NB4 (cell line): ENCODE data around the gene MSH4.
"Not testable (repeated sequence)": the region's sequence is repeated elsewhere in the genome, so short reads cannot be mapped to it uniquely, and the experiment has no call there.

Experiments
- CTCF ChIP-seq: IDR thresholded peaks from one replicate; pipeline ENCODE4 v1.5.1; 2012; ENCODE audit warnings: low read depth, low read length
- MYC ChIP-seq: IDR thresholded peaks from 2 replicates; pipeline ENCODE4 v1.6.1; 2011; ENCODE audit warnings: low read depth, low read length
- POLR2A ChIP-seq: IDR thresholded peaks from 2 replicates; pipeline ENCODE4 v1.6.1; 2011; ENCODE audit warnings: mild to moderate bottlenecking; ENCODE audit not compliant: insufficient read length; ENCODE audit errors: extremely low read depth

GRCh38 chr1:75823596-75823995 lies 26.9 kb downstream of the MSH4 start:
- not testable (repeated sequence) for TF ChIP-seq CTCF, POLR2A, MYC
